Astrocyte (in vitro differentiated cells and primary cell): ENCODE data around the gene IRAG1. TPM values are rescaled to one million over a fixed set of nuclear protein-coding genes. Genes with fewer than 3 reads are reported as not detected.
"Not testable (repeated sequence)": the region's sequence is repeated elsewhere in the genome, so short reads cannot be mapped to it uniquely, and the experiment has no call there.

Experiments used
- DNase-seq: peaks from one replicate; pipeline ENCODE4 v3.0.0-alpha.2; 2010; ENCODE audit warnings: low read depth
- FAIRE-seq: peaks from 2 replicates; lab custom pipeline; 2011; peaks lifted over from hg19 to GRCh38; lab: Jason Lieb, UNC
- H2AFZ ChIP-seq: 2 replicates; pipeline ENCODE4 v1.6.0; 2012; ENCODE audit warnings: low read depth, low read length, inconsistent platforms
- H3K27ac ChIP-seq: 2 replicates; pipeline ENCODE4 v1.5.1; 2011; ENCODE audit warnings: low read depth, low read length, inconsistent platforms
- H3K27me3 ChIP-seq: 2 replicates; pipeline ENCODE4 v1.6.0; 2011; ENCODE audit warnings: low read length, inconsistent platforms; ENCODE audit not compliant: insufficient read depth
- H3K36me3 ChIP-seq: 2 replicates; pipeline ENCODE4 v1.5.1; 2011; ENCODE audit warnings: low read length, inconsistent platforms; ENCODE audit not compliant: insufficient read depth
- H3K4me1 ChIP-seq: 2 replicates; pipeline ENCODE4 v1.5.1; 2011; ENCODE audit warnings: low read length, inconsistent platforms; ENCODE audit not compliant: insufficient read depth
- H3K4me2 ChIP-seq: 2 replicates; pipeline ENCODE4 v1.6.0; 2012; ENCODE audit warnings: low read length, inconsistent platforms
- H3K4me3 ChIP-seq: 2 replicates; pipeline ENCODE4 v1.5.1; 2011; ENCODE audit warnings: low read depth, mild to moderate bottlenecking, low read length, inconsistent platforms; ENCODE audit not compliant: insufficient read depth
- H3K79me2 ChIP-seq: 2 replicates; pipeline ENCODE4 v1.6.0; 2012; ENCODE audit warnings: mild to moderate bottlenecking, low read length, inconsistent platforms; ENCODE audit not compliant: insufficient read depth
- H3K9ac ChIP-seq: 2 replicates; pipeline ENCODE4 v1.6.0; 2012; ENCODE audit warnings: mild to moderate bottlenecking, low read length, inconsistent platforms
- H3K9me3 ChIP-seq: 2 replicates; pipeline ENCODE4 v1.5.1; 2012; ENCODE audit warnings: low read depth, mild to moderate bottlenecking, low read length, inconsistent platforms; ENCODE audit not compliant: insufficient read depth
- H4K20me1 ChIP-seq: 2 replicates; pipeline ENCODE4 v1.6.0; 2012; ENCODE audit warnings: low read length, inconsistent platforms; ENCODE audit not compliant: insufficient read depth
- H3K27ac Mint-ChIP-seq: one replicate; pipeline ENCODE4 v1.8.0; 2021; ENCODE audit warnings: mild to moderate bottlenecking, mixed read lengths; ENCODE audit not compliant: unreplicated experiment
- H3K27me3 Mint-ChIP-seq: one replicate; pipeline ENCODE4 v1.8.0; 2021; ENCODE audit warnings: low read depth, mixed read lengths; ENCODE audit not compliant: unreplicated experiment
- H3K36me3 Mint-ChIP-seq: one replicate; pipeline ENCODE4 v1.8.0; 2021; ENCODE audit warnings: low read depth, mixed read lengths; ENCODE audit not compliant: unreplicated experiment
- H3K4me1 Mint-ChIP-seq: one replicate; pipeline ENCODE4 v1.8.0; 2021; ENCODE audit warnings: low read depth, mixed read lengths; ENCODE audit not compliant: unreplicated experiment
- H3K4me3 Mint-ChIP-seq: one replicate; pipeline ENCODE4 v1.8.0; 2021; ENCODE audit warnings: mild to moderate bottlenecking, moderate library complexity, mixed read lengths; ENCODE audit not compliant: unreplicated experiment
- H3K9me3 Mint-ChIP-seq: one replicate; pipeline ENCODE4 v1.8.0; 2021; ENCODE audit warnings: mild to moderate bottlenecking, mixed read lengths; ENCODE audit not compliant: unreplicated experiment
- EZH2 ChIP-seq: IDR thresholded peaks from 2 replicates; pipeline ENCODE4 v1.6.1; 2012; ENCODE audit warnings: mild to moderate bottlenecking, low read length, inconsistent platforms; ENCODE audit not compliant: insufficient read depth
- total RNA-seq: library from RNA; stranded (reverse); gene quantifications from 2 replicates; pipeline ENCODE4 v1.2.1, GENCODE V29; 2021
- TF ChIP-seq, protein P1 (sequence below): IDR thresholded peaks from 2 replicates; pipeline ENCODE4 v1.5.1; 2011; ENCODE audit warnings: low read depth, mild to moderate bottlenecking, inconsistent platforms, low read length, moderate library complexity; ENCODE audit not compliant: insufficient read depth

IRAG1 gene
- total RNA-seq, 1 donor from 2014 or later: 3.7 TPM

DNA sequence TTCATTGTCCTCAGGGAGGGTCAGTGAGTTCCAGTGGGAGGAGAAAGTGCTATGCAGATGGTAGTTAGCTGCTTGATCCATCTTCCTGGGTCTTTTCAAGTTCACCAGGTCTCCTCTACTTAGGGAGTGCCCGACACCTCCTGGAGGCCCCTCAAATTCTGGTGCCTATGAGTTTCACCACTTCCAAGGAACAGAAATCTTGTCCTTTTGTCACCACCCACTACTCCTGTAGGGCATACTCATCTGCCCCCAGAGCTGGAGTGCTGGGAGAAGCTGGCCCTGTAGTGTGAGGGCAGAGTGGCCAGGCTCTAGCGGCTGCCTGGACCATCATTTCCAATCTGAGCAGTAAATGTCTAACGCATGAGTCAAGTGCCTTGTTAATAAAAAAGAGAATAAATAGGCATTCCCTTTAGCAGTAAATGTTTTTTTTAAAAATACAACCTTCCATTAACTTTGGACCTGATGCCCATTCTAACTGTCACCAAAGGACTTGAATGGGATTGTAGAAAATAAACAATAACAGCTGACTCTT is 12.5 kb downstream of the IRAG1 start:
- Histone ChIP-seq H2AFZ (no peak overlapping the region), H3K9me3 (no peaks in the 10 kb centered on the region), H3K9ac (no peak overlapping the region), H4K20me1 (no peaks in the 10 kb centered on the region), H3K4me2 (no peak overlapping the region), H3K4me1 (no peaks in the 10 kb centered on the region), H3K27me3 (peaks cover 5% of the 10 kb centered on the region), H3K27ac (no peak overlapping the region), H3K36me3 (peaks cover 2% of the 10 kb centered on the region), H3K79me2 (no peaks in the 10 kb centered on the region), H3K4me3 (no peak overlapping the region)
- no peak for DNase-seq
- H3K4me1 Mint-ChIP-seq: peaks cover 4% of the 10 kb centered on the region
- H3K27me3 Mint-ChIP-seq: peaks cover 19% of the 10 kb centered on the region
- no peak overlapping the region for H3K27ac Mint-ChIP-seq
- peaks cover 5% of the 10 kb centered on the region for H3K36me3 Mint-ChIP-seq
- H3K4me3 Mint-ChIP-seq: no peak overlapping the region
- peaks cover 7% of the 10 kb centered on the region for H3K9me3 Mint-ChIP-seq
- no peak for FAIRE-seq
- TF ChIP-seq EZH2: no peak
- TF ChIP-seq, protein P1, sequence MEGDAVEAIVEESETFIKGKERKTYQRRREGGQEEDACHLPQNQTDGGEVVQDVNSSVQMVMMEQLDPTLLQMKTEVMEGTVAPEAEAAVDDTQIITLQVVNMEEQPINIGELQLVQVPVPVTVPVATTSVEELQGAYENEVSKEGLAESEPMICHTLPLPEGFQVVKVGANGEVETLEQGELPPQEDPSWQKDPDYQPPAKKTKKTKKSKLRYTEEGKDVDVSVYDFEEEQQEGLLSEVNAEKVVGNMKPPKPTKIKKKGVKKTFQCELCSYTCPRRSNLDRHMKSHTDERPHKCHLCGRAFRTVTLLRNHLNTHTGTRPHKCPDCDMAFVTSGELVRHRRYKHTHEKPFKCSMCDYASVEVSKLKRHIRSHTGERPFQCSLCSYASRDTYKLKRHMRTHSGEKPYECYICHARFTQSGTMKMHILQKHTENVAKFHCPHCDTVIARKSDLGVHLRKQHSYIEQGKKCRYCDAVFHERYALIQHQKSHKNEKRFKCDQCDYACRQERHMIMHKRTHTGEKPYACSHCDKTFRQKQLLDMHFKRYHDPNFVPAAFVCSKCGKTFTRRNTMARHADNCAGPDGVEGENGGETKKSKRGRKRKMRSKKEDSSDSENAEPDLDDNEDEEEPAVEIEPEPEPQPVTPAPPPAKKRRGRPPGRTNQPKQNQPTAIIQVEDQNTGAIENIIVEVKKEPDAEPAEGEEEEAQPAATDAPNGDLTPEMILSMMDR: no peak

DNA sequence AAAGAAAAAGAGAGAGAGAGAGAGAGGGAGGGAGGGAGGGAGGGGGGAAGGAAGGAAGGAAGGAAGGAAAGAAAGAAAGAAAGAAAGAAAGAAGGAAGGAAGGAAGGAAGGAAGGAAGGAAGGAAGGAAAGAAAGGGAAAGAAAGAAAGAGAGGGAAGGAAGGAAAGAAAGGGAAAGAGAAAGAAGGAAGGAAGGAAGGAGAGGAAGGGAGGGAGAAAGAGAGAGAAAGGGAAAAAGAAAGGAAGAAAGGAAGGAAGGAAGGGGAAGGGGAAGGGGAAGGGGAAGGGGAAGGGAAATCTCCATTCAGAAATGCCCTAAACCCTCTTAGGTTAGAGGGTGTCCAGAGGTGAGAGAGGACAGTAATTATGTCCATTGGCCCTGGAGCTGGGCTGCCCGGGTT is 13.3 kb downstream of the IRAG1 start:
- FAIRE-seq, H2AFZ ChIP-seq: not testable (repeated sequence)

DNA sequence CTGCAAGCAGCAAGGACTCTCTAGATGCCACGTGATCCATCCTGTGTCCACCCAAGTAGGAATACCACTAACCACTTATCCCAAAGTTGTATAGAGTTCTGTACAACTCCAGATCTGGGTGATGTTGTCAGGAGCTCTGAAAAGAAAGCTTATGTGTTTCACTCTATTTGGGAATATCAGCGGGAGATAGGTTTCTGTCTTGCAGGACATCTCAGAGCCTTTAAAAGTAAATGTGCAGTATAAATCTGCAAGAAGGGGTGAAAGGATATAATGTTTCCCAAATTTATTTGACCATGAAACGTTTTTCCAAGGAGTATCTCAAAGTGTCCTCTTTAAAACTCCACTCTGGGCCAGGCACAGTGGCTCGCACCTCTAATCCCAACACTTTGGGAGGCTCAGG is 13.9 kb downstream of the IRAG1 start:
- no peak overlapping the region for H3K4me3 ChIP-seq
- H3K9me3 ChIP-seq: no peaks in the 10 kb centered on the region
- H3K27me3 ChIP-seq: peaks cover 5% of the 10 kb centered on the region
- no peak for DNase-seq
- no peak overlapping the region for H3K9ac ChIP-seq
- no peak overlapping the region for H3K27ac ChIP-seq
- no peak overlapping the region for H3K4me2 ChIP-seq
- no peaks in the 10 kb centered on the region for H4K20me1 ChIP-seq
- no peak for FAIRE-seq
- no peaks in the 10 kb centered on the region for H3K36me3 ChIP-seq
- H3K4me1 ChIP-seq: peaks cover 3% of the 10 kb centered on the region
- H3K4me1 Mint-ChIP-seq: peaks cover 4% of the 10 kb centered on the region
- H3K4me3 Mint-ChIP-seq: no peak overlapping the region
- H3K79me2 ChIP-seq: no peaks in the 10 kb centered on the region
- H3K27me3 Mint-ChIP-seq: peaks cover 25% of the 10 kb centered on the region
- no peak overlapping the region for H3K27ac Mint-ChIP-seq
- H3K9me3 Mint-ChIP-seq: peaks cover 4% of the 10 kb centered on the region
- H3K36me3 Mint-ChIP-seq: peaks cover 6% of the 10 kb centered on the region
- TF ChIP-seq, protein P1: no peak
- no peak for TF ChIP-seq EZH2
- H2AFZ ChIP-seq: no peak overlapping the region

More for the DNA sequence above, 13.3 kb downstream of the IRAG1 start:
- peaks cover 25% of the 10 kb centered on the region for H3K27me3 Mint-ChIP-seq
- H3K4me2 ChIP-seq, H3K4me1 Mint-ChIP-seq, H3K9me3 Mint-ChIP-seq, H3K9me3 ChIP-seq, H3K36me3 ChIP-seq, H3K4me3 Mint-ChIP-seq, H3K27ac ChIP-seq, H3K4me3 ChIP-seq, H3K4me1 ChIP-seq, H3K27ac Mint-ChIP-seq, DNase-seq, H3K9ac ChIP-seq, H3K36me3 Mint-ChIP-seq, H3K27me3 ChIP-seq, H3K79me2 ChIP-seq, H4K20me1 ChIP-seq: not testable (repeated sequence)
